A549 treated with GW870086 at 1 μM for 4 hours (cell line): ENCODE measurements around the gene DNAJA2. TPM values are rescaled to one million over a fixed set of nuclear protein-coding genes. Genes with fewer than 3 reads are reported as not detected.

Experiments used
- total RNA-seq: library from RNA; stranded (reverse); fragments of 200-300 nt; extraction: Qiagen RNA extraction; gene quantifications from 5 replicates; pipeline ENCODE4 v1.2.3, GENCODE V29; 2022; ENCODE audit warnings: low read depth

The DNAJA2 gene
- total RNA-seq, result 69.8 to 76.1 TPM (median 74.8 TPM) in 5 replicates

GRCh38 chr16:46973207-46973995 lies at the start of gene DNAJA2:
Gene DNAJA2, minus strand, starts transcription at chr16:46973674. Its CDS starts 102 bp downstream, at chr16:46973572.

Other genes with a start within 250 kb of the DNAJA2 start
- gene MYLK3, start 225.3 kb downstream of the DNAJA2 start, total RNA-seq, result 0.02 to 0.15 TPM (median 0.09 TPM) in 4 of 5 replicates, not detected in the other
- 5.7 to 7.9 TPM (median 6.6 TPM) in 5 replicates for gene C16orf87, start 142.5 kb downstream of the DNAJA2 start, total RNA-seq
- gene GPT2, start 89.3 kb downstream of the DNAJA2 start, total RNA-seq, result 8.2 to 12.7 TPM (median 11.4 TPM) in 5 replicates
- 77.9 to 88.2 TPM (median 79.4 TPM) in 5 replicates for gene NETO2, start 170.3 kb upstream of the DNAJA2 start, total RNA-seq